M059J (cell line): Measurements from ENCODE around the gene SUN1. TPM values are rescaled to one million over a fixed set of nuclear protein-coding genes. Genes with fewer than 3 reads are reported as not detected.
"Not testable (repeated sequence)": the region's sequence is repeated elsewhere in the genome, so short reads cannot be mapped to it uniquely, and the experiment has no call there.

ENCODE experiments used
- DNase-seq: peaks from one replicate; pipeline ENCODE4 v3.0.0-alpha.2; 2012; ENCODE audit warnings: low read depth
- total RNA-seq: library from RNA; depleted of rRNA; stranded (reverse); fragments of >200 nt; shearing (Covaris generic); gene quantifications from 2 replicates; pipeline ENCODE4 v1.2.3, GENCODE V29; 2014

Gene SUN1
- total RNA-seq, 1 experiment from 2014 or later = 169 TPM

GRCh38 chr7:803243-803635 is 29.0 kb upstream of the SUN1 start:
- DNase-seq = no peak

GRCh38 chr7:803796-804195 is 28.5 kb upstream of the SUN1 start:
- DNase-seq = not testable (repeated sequence)

- DNase-seq = no peak
Observed at GRCh38 chr7:805261-805660, 27.0 kb upstream of the SUN1 start.

GRCh38 chr7:815284-816216 is 16.7 kb upstream of the SUN1 start:
- DNase-seq = peak; percentile 34

GRCh38 chr7:816300-816750 is 16.0 kb upstream of the SUN1 start:
- peak; percentile 98 for DNase-seq

- peak; percentile 62 for DNase-seq
Observed at GRCh38 chr7:816751-817671, 15.3 kb upstream of the SUN1 start.

- peak; percentile 60 for DNase-seq
Observed at GRCh38 chr7:818031-818699, 14.1 kb upstream of the SUN1 start.

DNA sequence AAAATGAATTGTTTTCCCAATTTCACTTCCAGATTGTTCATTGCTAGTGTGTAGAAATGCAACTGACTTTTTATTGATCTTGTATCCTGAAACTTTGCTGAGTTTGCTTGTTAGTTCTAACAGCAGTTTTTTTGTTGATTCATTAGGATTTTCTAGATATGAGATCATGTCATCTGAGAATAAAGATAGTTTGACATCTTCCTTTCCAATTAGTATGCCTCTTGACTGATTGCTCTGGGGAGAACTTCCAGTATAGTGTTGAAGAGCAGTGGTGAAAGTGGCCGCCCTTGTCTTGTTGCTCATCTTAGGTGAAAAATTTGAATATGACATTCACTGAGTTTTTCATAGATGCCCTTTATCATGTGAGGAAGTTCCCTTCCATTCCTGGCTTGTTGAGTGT is 11.9 kb upstream of the SUN1 start:
- DNase-seq = no peak

GRCh38 chr7:821688-822087 is 10.6 kb upstream of the SUN1 start:
- no peak for DNase-seq

DNA sequence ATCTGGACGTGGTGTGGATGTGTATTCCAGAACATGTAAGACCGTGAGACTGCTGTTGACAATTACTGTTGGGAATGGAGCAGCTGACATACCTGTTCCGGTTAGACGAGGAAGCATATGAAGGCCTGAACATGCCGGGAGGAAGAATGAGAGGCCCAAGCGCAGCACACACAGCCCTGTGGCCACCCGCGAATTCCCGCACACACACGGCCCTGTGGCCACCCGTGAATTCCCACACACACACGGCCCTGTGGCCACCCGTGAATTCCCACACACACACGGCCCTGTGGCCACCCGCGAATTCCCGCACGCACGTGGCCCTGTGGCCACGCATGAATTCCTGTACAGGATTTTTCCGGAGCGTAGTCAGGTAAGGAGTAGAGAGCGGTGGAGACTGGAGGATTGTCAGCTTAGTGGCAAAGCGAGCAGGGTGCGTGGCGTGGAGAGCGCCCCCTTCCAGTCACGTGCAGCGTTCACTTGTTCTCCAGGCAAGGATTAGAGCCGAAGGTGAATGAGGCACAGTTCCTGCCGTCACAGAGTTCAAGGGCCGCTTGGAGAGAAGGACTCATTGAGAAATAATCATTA is 9.5 kb upstream of the SUN1 start:
- no peak for DNase-seq

- DNase-seq = no peak
Observed at GRCh38 chr7:823649-824048, 8.6 kb upstream of the SUN1 start.

DNA sequence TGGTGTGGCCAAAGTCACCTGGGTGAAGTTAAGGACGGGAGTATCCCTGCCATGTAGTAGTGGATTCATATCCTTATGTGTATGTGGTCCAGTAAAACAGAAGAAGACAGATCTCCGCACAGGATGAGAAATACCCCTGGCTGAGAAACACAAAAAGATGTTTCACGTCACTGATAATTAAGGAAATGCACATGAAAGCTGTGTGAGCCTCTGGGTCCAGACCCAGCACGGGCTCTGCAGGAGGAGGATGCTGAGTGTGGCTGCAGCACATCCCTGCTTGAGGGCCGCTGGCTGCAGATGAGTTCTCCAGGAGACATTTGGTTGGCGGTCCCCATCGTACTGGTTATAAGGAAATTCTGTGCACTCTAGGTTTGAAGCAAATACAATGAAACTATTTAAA is 8.2 kb upstream of the SUN1 start:
- DNase-seq = no peak

DNA sequence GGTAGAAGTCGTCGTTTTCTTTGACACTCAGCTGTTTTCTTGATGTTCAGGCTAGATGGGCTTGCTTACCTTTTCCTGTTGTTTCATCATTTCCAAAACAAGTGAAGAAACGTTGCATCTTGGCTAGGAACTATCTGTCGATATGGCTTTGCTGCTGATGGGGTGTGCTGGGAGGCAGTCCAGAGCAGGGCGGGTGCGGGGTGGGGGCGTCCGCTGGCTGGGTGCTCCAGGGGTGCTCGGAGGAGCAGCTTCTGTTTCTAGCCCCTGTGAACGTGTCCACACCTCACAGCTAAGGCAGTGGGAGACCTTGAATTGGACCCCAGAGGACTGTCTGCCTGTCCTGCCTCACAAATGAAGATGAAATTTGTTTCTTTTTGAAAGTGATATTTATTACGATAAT is 7.6 kb upstream of the SUN1 start:
- DNase-seq = no peak

GRCh38 chr7:825386-825785 is 6.9 kb upstream of the SUN1 start:
- no peak for DNase-seq

GRCh38 chr7:826230-826917 is 5.9 kb upstream of the SUN1 start:
- DNase-seq = no peak

DNA sequence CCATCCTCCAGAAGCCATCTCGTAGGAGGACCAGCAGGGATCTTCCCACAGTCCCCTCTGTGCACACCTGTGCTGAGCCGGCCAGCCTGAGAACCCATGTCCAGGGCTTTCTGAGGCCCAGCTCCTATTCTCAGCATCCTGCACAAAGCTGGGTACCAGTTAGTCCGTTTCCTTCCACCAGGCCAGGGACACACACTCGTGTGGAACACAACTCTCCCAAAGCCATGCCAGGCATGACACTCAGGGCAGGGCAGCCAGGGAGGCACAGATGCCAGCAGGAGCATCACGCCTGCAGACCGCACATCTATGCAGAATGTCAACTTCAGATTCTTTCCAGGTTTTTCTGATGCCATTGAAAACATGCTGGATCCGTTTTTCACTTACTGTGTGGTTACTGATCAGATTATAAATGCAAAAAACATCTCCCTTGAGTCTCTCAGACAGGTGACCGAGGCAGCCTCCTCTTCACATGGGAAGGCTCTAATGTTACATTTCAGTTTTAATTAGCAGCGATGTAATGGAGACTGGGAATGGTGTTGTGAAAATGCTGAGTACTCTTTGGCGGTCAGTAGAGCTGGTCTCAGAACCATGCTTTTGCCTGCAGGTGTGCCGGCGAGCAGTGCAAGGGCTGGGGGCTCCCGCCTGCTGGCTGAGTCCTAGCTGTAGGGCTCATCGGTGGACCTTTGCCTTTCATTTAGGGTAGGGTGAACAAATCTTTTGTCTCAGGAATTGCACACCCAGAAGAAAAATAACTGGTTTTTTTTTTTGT is 3.3 kb upstream of the SUN1 start:
- no peak for DNase-seq

DNA sequence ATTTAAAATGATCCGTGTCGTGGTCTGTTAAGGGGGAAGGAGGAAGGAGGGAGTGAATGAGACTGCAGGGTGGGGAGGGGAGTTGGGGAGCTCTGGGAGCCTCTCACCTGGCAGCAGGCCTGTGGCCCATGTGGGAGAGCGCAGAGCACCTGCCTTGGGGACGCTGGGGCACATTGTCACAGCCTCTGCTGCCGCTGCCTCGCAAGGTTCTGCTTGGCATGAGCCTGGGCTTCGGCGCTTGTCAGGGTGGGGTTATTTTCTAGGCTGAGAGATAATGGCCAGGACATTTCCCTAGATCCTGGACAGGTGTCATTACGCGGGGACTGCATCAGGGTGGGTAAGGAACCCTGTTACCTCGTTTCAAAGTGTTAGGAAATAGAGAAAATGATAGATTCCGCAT is 2.2 kb upstream of the SUN1 start:
- DNase-seq = no peak

DNA sequence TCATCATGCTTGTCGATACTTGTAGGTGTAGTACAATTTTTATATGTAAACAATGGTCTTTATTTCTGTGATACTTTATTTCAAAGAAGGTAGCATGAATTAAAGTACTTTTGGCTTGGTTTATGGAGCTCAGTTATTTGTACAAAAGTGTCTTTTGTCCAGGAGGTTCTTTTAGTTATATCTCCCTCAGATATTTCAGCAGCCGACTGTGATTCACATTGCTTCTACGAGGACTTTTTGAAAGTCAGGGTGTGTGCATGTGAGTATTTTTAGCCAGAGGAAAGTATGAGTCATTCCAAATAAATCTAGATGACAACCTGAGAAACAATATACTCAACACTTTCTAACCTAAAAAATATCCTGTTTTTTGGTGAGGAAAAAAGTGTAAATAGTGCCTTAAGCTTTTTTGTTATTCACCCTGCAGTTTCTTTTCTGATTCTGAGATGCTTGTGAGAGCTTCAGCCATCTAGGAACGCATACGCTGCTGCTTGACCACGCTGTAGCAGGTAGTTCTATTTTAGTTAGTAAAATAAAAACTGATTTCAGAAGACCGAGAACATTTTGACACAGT is 595 bp upstream of the SUN1 start:
- DNase-seq = peak; percentile 96

DNA sequence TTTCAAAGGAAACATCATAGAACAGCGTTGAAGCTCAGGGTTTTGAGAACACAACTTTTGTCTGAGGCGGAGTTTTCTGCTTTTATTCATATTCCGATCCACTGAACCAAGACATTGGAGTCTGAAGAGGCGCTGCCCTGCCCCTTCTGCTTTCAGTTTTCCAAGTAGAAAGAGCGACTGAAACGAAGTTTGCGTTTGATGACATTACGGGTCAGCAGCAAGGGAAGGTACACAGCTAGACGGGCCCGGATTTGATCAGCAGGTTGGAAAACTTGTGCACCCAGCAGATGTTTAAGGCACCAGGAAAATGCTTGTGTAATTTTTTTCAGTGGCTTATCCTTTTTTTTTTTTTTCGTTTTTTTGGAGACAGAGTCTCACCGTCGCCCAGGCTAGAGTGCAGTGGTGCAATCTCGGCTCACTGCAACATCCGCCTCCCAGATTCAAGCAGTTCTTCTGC is 720 bp downstream of the SUN1 start:
- no peak for DNase-seq
